SK-N-SH (cell line): ENCODE measurements around the gene GUCY1A2.

Experiments used
- EZH2phosphoT487 ChIP-seq: fragments of 200-600 bp; sonication (generic); IDR thresholded peaks from 2 replicates; pipeline ENCODE4 v1.6.1; 2017; ENCODE audit warnings: low read depth, mixed run types, mild to moderate bottlenecking, antibody characterized with exemption, moderate library complexity, borderline replicate concordance
- FOXM1 ChIP-seq: IDR thresholded peaks from 2 replicates; pipeline ENCODE4 v1.4.0; 2012; ENCODE audit warnings: low read depth, mild to moderate bottlenecking
- JUND ChIP-seq: IDR thresholded peaks from 2 replicates; pipeline ENCODE4 v1.4.0; 2012
- MAX ChIP-seq: IDR thresholded peaks from 2 replicates; pipeline ENCODE4 v1.4.0; 2012; ENCODE audit warnings: low read depth
- MEF2A ChIP-seq: IDR thresholded peaks from 2 replicates; pipeline ENCODE4 v1.4.0; 2012; ENCODE audit warnings: low read depth, borderline replicate concordance
- POLR2AphosphoS5 ChIP-seq: IDR thresholded peaks from 2 replicates; pipeline ENCODE4 v1.6.1; 2012; ENCODE audit warnings: low read depth, low read length
- RFX5 ChIP-seq: IDR thresholded peaks from 2 replicates; pipeline ENCODE4 v1.6.1; 2012; ENCODE audit warnings: mild to moderate bottlenecking, improper control_type of control experiment, low read length
- SIN3A ChIP-seq: IDR thresholded peaks from 2 replicates; pipeline ENCODE4 v1.6.1; 2012; ENCODE audit warnings: low read depth, mild to moderate bottlenecking, low read length, moderate library complexity, borderline replicate concordance
- YY1 ChIP-seq: IDR thresholded peaks from 2 replicates; pipeline ENCODE4 v1.4.0; 2012; ENCODE audit warnings: low read depth, mild to moderate bottlenecking
- TF ChIP-seq, protein P1 (sequence below): fragments of 200-600 bp; sonication (generic); IDR thresholded peaks from 2 replicates; pipeline ENCODE4 v1.6.1; 2017; ENCODE audit warnings: antibody characterized with exemption, mild to moderate bottlenecking, moderate library complexity
- TF ChIP-seq, protein P2 (sequence below): IDR thresholded peaks from 2 replicates; pipeline ENCODE4; 2012

- TF ChIP-seq SIN3A (no peak), EZH2phosphoT487 (no peak), POLR2AphosphoS5 (no peak), MAX (no peak), FOXM1 (no peak), YY1 (no peak), MEF2A (no peak), JUND (no peak), RFX5 (no peak)
- TF ChIP-seq, protein P1, sequence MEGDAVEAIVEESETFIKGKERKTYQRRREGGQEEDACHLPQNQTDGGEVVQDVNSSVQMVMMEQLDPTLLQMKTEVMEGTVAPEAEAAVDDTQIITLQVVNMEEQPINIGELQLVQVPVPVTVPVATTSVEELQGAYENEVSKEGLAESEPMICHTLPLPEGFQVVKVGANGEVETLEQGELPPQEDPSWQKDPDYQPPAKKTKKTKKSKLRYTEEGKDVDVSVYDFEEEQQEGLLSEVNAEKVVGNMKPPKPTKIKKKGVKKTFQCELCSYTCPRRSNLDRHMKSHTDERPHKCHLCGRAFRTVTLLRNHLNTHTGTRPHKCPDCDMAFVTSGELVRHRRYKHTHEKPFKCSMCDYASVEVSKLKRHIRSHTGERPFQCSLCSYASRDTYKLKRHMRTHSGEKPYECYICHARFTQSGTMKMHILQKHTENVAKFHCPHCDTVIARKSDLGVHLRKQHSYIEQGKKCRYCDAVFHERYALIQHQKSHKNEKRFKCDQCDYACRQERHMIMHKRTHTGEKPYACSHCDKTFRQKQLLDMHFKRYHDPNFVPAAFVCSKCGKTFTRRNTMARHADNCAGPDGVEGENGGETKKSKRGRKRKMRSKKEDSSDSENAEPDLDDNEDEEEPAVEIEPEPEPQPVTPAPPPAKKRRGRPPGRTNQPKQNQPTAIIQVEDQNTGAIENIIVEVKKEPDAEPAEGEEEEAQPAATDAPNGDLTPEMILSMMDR = no peak
- TF ChIP-seq, protein P2, sequence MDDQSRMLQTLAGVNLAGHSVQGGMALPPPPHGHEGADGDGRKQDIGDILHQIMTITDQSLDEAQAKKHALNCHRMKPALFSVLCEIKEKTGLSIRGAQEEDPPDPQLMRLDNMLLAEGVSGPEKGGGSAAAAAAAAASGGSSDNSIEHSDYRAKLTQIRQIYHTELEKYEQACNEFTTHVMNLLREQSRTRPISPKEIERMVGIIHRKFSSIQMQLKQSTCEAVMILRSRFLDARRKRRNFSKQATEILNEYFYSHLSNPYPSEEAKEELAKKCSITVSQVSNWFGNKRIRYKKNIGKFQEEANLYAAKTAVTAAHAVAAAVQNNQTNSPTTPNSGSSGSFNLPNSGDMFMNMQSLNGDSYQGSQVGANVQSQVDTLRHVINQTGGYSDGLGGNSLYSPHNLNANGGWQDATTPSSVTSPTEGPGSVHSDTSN = no peak
Observed at GRCh38 chr11:106723071-106723470, 295.2 kb downstream of the GUCY1A2 start.
